Erythroblast (primary cell): ENCODE results near the gene MICAL2.

Source experiments
- GATA1 ChIP-seq: IDR thresholded peaks from 2 replicates; pipeline ENCODE4 v1.6.1; 2011; ENCODE audit warnings: low read depth, mild to moderate bottlenecking, control low read depth, low read length, moderate library complexity
- POLR2A ChIP-seq: IDR thresholded peaks from 2 replicates; pipeline ENCODE4 v1.6.1; 2011; ENCODE audit warnings: mild to moderate bottlenecking, low read length

GRCh38 chr11:12147827-12148226 lies 37.4 kb downstream of the MICAL2 start:
- TF ChIP-seq POLR2A (no peak), GATA1 (no peak)
